Liver (tissue), 9 donors: ENCODE data around the gene NET1. TPM values are rescaled to one million over a fixed set of nuclear protein-coding genes. Genes with fewer than 3 reads are reported as not detected.

Source experiments
- DNase-seq: peaks from one replicate; pipeline ENCODE4 v3.0.0-alpha.2; 2017; ENCODE audit warnings: low spot score
- H3K27ac ChIP-seq, 2 donors: one replicate each; pipeline ENCODE4 v1.7.0; 2013; ENCODE audit warnings: inconsistent platforms in 2 of 2, low read length in 2 of 2, control low read depth in 1 of 2, low read depth in 1 of 2, mild to moderate bottlenecking in 1 of 2
- H3K27me3 ChIP-seq, 4 donors: one replicate each; pipeline versions ENCODE4 v1.6.1 to v1.7.0; 2013; ENCODE audit warnings: low read length in 3 of 4, inconsistent platforms in 1 of 4, mild to moderate bottlenecking in 1 of 4, moderate library complexity in 1 of 4; ENCODE audit not compliant: control insufficient read depth in 4 of 4, insufficient read depth in 4 of 4
- H3K36me3 ChIP-seq, 4 donors: one replicate each; pipeline versions ENCODE4 v1.6.1 to v1.7.0; 2013; ENCODE audit warnings: low read length in 3 of 4, mild to moderate bottlenecking in 3 of 4, low read depth in 1 of 4, moderate library complexity in 1 of 4; ENCODE audit not compliant: control insufficient read depth in 4 of 4, insufficient read depth in 3 of 4
- H3K4me1 ChIP-seq, 4 donors: one replicate each; pipeline versions ENCODE4 v1.6.1 to v1.7.0; 2013; ENCODE audit warnings: low read length in 3 of 4, mild to moderate bottlenecking in 3 of 4, moderate library complexity in 1 of 4; ENCODE audit not compliant: control insufficient read depth in 4 of 4, insufficient read depth in 4 of 4
- H3K4me3 ChIP-seq, 3 donors: one replicate each; pipeline versions ENCODE4 v1.6.1 to v1.7.0; 2013; ENCODE audit warnings: low read length in 3 of 3, control low read depth in 1 of 3, low read depth in 1 of 3, mild to moderate bottlenecking in 1 of 3
- H3K9ac ChIP-seq, 2 donors: one replicate each; pipeline ENCODE4 v1.7.0; 2013; ENCODE audit warnings: low read length in 2 of 2, mild to moderate bottlenecking in 2 of 2, moderate library complexity in 2 of 2, control low read depth in 1 of 2, low read depth in 1 of 2
- H3K9me3 ChIP-seq, 4 donors: one replicate each; pipeline versions ENCODE4 v1.6.1 to v1.7.0; 2013; ENCODE audit warnings: low read length in 3 of 4; ENCODE audit not compliant: control insufficient read depth in 4 of 4
- EGR1 ChIP-seq, 2 donors: IDR thresholded peaks; 2 replicates each; pipeline ENCODE4 v1.6.1; 2016 to 2018; ENCODE audit warnings: antibody characterized with exemption in 2 of 2, low read depth in 2 of 2
- FOXA1 ChIP-seq: IDR thresholded peaks from 2 replicates; pipeline ENCODE4 v1.6.1; 2016; ENCODE audit warnings: antibody characterized with exemption
- FOXA2 ChIP-seq: IDR thresholded peaks from 2 replicates; pipeline ENCODE4 v1.6.1; 2016; ENCODE audit warnings: antibody characterized with exemption
- GABPA ChIP-seq, 2 donors: IDR thresholded peaks in 1 of 2; conservative IDR thresholded peaks in 1 of 2; 2 replicates each; pipeline ENCODE4 v1.6.1; 2016; ENCODE audit warnings: antibody characterized with exemption in 2 of 2, mild to moderate bottlenecking in 1 of 2, moderate library complexity in 1 of 2
- HNF4A ChIP-seq, 2 donors: conservative IDR thresholded peaks; 2 replicates each; pipeline ENCODE4 v1.6.1; 2016; ENCODE audit warnings: antibody characterized with exemption in 2 of 2, mild to moderate bottlenecking in 2 of 2
- HNF4G ChIP-seq: IDR thresholded peaks from 2 replicates; pipeline ENCODE4 v1.6.1; 2016; ENCODE audit warnings: antibody characterized with exemption
- JUND ChIP-seq, 2 donors: IDR thresholded peaks; 2 replicates each; pipeline ENCODE4 v1.6.1; 2016; ENCODE audit warnings: antibody characterized with exemption in 2 of 2
- NR2F2 ChIP-seq: IDR thresholded peaks from 2 replicates; pipeline ENCODE4 v1.6.1; 2016; ENCODE audit warnings: antibody characterized with exemption
- RAD21 ChIP-seq, 2 donors: IDR thresholded peaks; 2 replicates each; pipeline ENCODE4 v1.6.1; 2016; ENCODE audit warnings: antibody characterized with exemption in 2 of 2, mild to moderate bottlenecking in 2 of 2
- REST ChIP-seq: IDR thresholded peaks from 2 replicates; pipeline ENCODE4 v1.6.1; 2016; ENCODE audit warnings: antibody characterized with exemption, mild to moderate bottlenecking
- SP1 ChIP-seq: IDR thresholded peaks from 2 replicates; pipeline ENCODE4 v1.6.1; 2018; ENCODE audit warnings: antibody characterized with exemption, mild to moderate bottlenecking
- TAF1 ChIP-seq: conservative IDR thresholded peaks from 2 replicates; pipeline ENCODE4 v1.6.1; 2016; ENCODE audit warnings: antibody characterized with exemption, mild to moderate bottlenecking
- YY1 ChIP-seq: IDR thresholded peaks from 2 replicates; pipeline ENCODE4 v1.6.1; 2016; ENCODE audit warnings: antibody characterized with exemption, mild to moderate bottlenecking
- WGBS: extraction: QIAGEN DNeasy Blood & Tissue Kit; methylation state at CpG from one replicate; pipeline ENCODE4 v1.1.7; 2013; 5-methylcytosine and 5-hydroxymethylcytosine counted together
- polyA plus RNA-seq, 2 donors: library from polyadenylated mRNA; stranded (reverse) in 1 of 2; unstranded in 1 of 2; fragments of 200-250 nt in 1 of 2; fragments of >200 nt in 1 of 2; fragmentation: Nextera tagmentation in 1 of 2; extraction: Ambion mirVana in 1 of 2; gene quantifications; one replicate each; pipeline versions ENCODE4 v1.2.1 to v1.2.3, GENCODE V29; 2013 to 2015
- total RNA-seq, 2 donors: library from RNA; depleted of rRNA; stranded (reverse); fragments of >200 nt; gene quantifications; one replicate each; pipeline ENCODE4 v1.2.3, GENCODE V29; 2014
- TF ChIP-seq, protein P1 (sequence below): fragments of 150-350 bp; IDR thresholded peaks from 2 replicates; pipeline ENCODE4 v1.5.1; 2017; ENCODE audit warnings: improper control_type of control experiment, low read depth, low read length; ENCODE audit not compliant: missing input control
- TF ChIP-seq, protein P2 (sequence below): IDR thresholded peaks from 2 replicates; pipeline ENCODE4 v1.6.1; 2016; ENCODE audit warnings: antibody characterized with exemption
- TF ChIP-seq, protein P3 (sequence below): IDR thresholded peaks from 2 replicates; pipeline ENCODE4 v1.6.1; 2016; ENCODE audit warnings: antibody characterized with exemption
- TF ChIP-seq, protein P4 (sequence below): IDR thresholded peaks from 2 replicates; pipeline ENCODE4 v1.6.1; 2016; ENCODE audit warnings: antibody characterized with exemption
- donor health status: healthy.
- donor health status: healthy.
- donor health status: healthy.
- donor health status: healthy.
- donor health status: healthy.

Gene NET1
- total and polyA plus RNA-seq, 4 donors: 16.2 to 38.6 (median 25.6) TPM

- H3K9me3 ChIP-seq: no peaks in the 10 kb centered on the region
- H3K4me3 ChIP-seq: no peak overlapping the region
- no peak overlapping the region for H3K9ac ChIP-seq
- TF ChIP-seq YY1 (no peak), TAF1 (no peak), SP1 (no peak), EGR1 (IDR thresholded peaks at IDR 0.05; ENCODE audit: low read depth in 2 of 2) (no peak), HNF4A (conservative IDR thresholded peaks at IDR 0.05) (no peak), HNF4G (no peak), FOXA2 (no peak), GABPA (IDR thresholded peaks at IDR 0.05 in 1 of 2, conservative IDR thresholded peaks at IDR 0.05 in 1 of 2) (no peak), JUND (IDR thresholded peaks at IDR 0.05) (no peak), NR2F2 (no peak), FOXA1 (no peak), REST (no peak), RAD21 (IDR thresholded peaks at IDR 0.05) (no peak)
- TF ChIP-seq, protein P1, sequence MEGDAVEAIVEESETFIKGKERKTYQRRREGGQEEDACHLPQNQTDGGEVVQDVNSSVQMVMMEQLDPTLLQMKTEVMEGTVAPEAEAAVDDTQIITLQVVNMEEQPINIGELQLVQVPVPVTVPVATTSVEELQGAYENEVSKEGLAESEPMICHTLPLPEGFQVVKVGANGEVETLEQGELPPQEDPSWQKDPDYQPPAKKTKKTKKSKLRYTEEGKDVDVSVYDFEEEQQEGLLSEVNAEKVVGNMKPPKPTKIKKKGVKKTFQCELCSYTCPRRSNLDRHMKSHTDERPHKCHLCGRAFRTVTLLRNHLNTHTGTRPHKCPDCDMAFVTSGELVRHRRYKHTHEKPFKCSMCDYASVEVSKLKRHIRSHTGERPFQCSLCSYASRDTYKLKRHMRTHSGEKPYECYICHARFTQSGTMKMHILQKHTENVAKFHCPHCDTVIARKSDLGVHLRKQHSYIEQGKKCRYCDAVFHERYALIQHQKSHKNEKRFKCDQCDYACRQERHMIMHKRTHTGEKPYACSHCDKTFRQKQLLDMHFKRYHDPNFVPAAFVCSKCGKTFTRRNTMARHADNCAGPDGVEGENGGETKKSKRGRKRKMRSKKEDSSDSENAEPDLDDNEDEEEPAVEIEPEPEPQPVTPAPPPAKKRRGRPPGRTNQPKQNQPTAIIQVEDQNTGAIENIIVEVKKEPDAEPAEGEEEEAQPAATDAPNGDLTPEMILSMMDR: no peak
- TF ChIP-seq, protein P2, sequence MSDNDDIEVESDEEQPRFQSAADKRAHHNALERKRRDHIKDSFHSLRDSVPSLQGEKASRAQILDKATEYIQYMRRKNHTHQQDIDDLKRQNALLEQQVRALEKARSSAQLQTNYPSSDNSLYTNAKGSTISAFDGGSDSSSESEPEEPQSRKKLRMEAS: no peak
- TF ChIP-seq, protein P3, sequence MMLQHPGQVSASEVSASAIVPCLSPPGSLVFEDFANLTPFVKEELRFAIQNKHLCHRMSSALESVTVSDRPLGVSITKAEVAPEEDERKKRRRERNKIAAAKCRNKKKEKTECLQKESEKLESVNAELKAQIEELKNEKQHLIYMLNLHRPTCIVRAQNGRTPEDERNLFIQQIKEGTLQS: no peak
- TF ChIP-seq, protein P4, sequence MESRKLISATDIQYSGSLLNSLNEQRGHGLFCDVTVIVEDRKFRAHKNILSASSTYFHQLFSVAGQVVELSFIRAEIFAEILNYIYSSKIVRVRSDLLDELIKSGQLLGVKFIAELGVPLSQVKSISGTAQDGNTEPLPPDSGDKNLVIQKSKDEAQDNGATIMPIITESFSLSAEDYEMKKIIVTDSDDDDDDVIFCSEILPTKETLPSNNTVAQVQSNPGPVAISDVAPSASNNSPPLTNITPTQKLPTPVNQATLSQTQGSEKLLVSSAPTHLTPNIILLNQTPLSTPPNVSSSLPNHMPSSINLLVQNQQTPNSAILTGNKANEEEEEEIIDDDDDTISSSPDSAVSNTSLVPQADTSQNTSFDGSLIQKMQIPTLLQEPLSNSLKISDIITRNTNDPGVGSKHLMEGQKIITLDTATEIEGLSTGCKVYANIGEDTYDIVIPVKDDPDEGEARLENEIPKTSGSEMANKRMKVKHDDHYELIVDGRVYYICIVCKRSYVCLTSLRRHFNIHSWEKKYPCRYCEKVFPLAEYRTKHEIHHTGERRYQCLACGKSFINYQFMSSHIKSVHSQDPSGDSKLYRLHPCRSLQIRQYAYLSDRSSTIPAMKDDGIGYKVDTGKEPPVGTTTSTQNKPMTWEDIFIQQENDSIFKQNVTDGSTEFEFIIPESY: no peak
- H3K36me3 ChIP-seq: no peaks in the 10 kb centered on the region
- H3K4me1 ChIP-seq: no peaks in the 10 kb centered on the region
- WGBS: 91% methylated on average over 11 of the region's 11 CpGs
- no peak for DNase-seq
- no peak overlapping the region for H3K27ac ChIP-seq
- H3K27me3 ChIP-seq: no peaks in the 10 kb centered on the region
Measured at GRCh38 chr10:5477948-5478693, 65.8 kb downstream of the NET1 start.
